ENCODE data around the gene TMC8. TPM values are rescaled to one million over a fixed set of nuclear protein-coding genes. Genes with fewer than 3 reads are reported as not detected.

The TMC8 gene
- total RNA-seq, 4 donors from 2014 or later = 10.0 to 66.8 (median 22.5) TPM

DNA sequence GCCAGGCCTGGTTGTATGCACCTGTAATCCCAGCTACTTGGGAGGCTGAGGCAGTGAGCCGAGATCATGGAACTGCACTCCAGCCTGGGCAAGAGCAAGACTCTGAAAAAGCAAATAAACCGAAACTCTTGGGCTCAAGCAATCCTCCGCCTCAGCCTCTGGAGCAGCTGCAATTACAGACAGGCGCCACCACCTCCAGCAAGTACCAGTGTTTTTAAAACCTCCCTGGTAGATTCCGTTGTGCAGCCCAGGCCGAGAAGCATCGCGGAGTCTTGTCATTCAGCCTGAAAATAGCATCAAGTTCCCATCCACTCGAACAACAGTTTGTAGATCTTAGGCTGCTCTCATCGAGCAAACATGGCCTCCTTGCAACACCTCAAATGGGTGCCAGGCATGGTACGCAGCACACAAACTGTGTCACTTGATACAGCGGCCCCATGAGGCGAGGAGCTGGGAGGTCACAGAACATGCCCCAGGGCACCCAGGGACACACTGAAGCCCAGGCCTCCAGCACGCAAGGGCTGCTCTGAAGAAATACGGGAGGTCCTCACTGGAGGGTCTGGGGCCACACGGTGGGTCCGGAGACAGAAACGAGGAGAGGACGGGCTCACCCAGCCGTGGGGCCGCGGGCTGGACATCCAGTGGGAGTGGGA is 20.1 kb upstream of the TMC8 start:
- Histone ChIP-seq H3K36me3 (peaks cover 0 to 46% (median 0%) of the 10 kb centered on the region in 3 donors), H3K27me3 (no peaks in the 10 kb centered on the region), H3K4me1 (peaks cover 0 to 13% (median 6%) of the 10 kb centered on the region in 4 donors), H3K4me3 (no peak overlapping the region), H3K9me3 (no peaks in the 10 kb centered on the region), H3K27ac (no peak overlapping the region)
- no peak for TF ChIP-seq POLR2A (IDR thresholded peaks at IDR 0.05)
- TF ChIP-seq, protein P1, sequence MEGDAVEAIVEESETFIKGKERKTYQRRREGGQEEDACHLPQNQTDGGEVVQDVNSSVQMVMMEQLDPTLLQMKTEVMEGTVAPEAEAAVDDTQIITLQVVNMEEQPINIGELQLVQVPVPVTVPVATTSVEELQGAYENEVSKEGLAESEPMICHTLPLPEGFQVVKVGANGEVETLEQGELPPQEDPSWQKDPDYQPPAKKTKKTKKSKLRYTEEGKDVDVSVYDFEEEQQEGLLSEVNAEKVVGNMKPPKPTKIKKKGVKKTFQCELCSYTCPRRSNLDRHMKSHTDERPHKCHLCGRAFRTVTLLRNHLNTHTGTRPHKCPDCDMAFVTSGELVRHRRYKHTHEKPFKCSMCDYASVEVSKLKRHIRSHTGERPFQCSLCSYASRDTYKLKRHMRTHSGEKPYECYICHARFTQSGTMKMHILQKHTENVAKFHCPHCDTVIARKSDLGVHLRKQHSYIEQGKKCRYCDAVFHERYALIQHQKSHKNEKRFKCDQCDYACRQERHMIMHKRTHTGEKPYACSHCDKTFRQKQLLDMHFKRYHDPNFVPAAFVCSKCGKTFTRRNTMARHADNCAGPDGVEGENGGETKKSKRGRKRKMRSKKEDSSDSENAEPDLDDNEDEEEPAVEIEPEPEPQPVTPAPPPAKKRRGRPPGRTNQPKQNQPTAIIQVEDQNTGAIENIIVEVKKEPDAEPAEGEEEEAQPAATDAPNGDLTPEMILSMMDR (IDR thresholded peaks at IDR 0.05) = no peak
- DNase-seq = no peak

DNA sequence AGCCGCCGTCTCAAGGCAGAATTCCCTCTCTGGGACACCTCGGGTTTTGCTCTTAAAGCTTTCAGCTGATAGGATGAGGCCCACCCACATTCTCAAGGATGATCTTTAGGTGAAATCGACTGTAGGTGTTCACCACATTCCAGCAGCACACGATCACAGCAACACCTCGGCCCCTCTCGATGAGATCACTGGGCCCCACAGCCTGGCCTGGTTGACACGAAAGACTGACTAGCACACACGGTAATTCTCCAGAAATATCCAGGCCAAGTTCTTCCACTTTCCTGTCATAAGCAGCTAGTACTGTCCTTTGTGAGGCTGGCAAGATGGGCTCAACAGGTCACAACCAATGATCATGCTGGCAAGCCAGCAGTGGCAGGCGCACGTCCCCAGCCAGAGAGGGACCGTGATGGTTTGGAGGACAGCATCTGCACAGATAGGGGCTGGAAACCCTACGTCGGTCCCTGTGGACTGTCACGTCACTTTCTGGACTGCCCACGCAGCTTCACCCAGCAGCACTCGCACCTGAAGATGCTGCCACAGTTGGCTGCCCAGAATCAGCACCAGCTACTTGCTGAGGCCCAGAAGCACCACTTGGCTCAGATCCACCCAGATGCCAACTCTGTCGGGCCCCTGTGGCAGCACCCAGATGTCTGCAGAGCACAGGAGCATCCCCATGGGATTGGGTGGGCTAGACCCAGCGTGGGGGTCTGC is 19.4 kb upstream of the TMC8 start:
- TF ChIP-seq, protein P1 (IDR thresholded peaks at IDR 0.05) = no peak
- TF ChIP-seq POLR2A (IDR thresholded peaks at IDR 0.05) = no peak
- Histone ChIP-seq H3K4me1 (peaks cover 0 to 13% (median 6%) of the 10 kb centered on the region in 4 donors), H3K27ac (no peak overlapping the region), H3K9me3 (no peaks in the 10 kb centered on the region), H3K27me3 (no peaks in the 10 kb centered on the region), H3K4me3 (no peak overlapping the region), H3K36me3 (peaks cover 0 to 46% (median 0%) of the 10 kb centered on the region in 3 donors)
- DNase-seq = no peak

DNA sequence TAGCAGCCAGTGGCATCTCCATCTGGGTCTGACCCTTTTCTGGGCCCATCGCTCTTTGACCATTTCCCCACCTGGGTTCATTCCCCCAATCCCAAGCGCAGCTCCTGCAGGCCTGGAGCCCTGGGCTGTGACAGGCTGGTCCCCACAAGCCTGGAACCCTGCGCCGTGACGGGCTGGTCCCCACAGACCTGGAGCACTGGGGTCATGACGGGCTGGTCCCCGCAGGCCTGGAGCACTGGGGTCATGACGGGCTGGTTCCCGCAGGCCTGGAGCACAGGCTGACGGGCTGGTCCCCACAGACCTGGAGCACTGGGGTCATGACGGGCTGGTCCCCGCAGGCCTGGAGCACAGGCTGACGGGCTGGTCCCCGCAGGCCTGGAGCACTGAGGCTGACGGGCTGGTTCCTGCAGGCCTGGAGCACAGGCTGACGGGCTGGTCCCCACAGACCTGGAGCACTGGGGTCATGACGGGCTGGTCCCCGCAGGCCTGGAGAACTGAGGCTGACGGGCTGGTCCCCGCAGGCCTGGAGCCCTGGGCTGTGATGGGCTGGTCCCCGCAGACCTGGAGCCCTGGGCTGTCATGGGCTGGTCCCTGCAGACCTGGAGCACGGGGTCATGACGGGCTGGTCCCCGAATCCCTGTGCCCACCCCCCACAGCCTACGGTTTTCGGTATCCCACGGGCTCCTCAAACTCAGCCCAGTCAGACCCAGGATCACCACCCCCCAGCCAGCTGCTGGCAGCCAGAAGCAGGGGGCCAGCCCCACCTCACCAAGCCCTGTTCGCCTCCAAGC is 18.6 kb upstream of the TMC8 start:
- H3K36me3 ChIP-seq = peaks cover 0 to 46% (median 0%) of the 10 kb centered on the region in 3 donors
- H3K4me3 ChIP-seq = no peak overlapping the region
- no peaks in the 10 kb centered on the region for H3K27me3 ChIP-seq
- no peak for DNase-seq
- TF ChIP-seq, protein P1 (IDR thresholded peaks at IDR 0.05) = no peak
- no peak for TF ChIP-seq POLR2A (IDR thresholded peaks at IDR 0.05)
- H3K27ac ChIP-seq = peak overlapping the region in 1 of 4 donors; percentile 66
- H3K4me1 ChIP-seq = peaks cover 0 to 13% (median 6%) of the 10 kb centered on the region in 4 donors
- no peaks in the 10 kb centered on the region for H3K9me3 ChIP-seq

DNA sequence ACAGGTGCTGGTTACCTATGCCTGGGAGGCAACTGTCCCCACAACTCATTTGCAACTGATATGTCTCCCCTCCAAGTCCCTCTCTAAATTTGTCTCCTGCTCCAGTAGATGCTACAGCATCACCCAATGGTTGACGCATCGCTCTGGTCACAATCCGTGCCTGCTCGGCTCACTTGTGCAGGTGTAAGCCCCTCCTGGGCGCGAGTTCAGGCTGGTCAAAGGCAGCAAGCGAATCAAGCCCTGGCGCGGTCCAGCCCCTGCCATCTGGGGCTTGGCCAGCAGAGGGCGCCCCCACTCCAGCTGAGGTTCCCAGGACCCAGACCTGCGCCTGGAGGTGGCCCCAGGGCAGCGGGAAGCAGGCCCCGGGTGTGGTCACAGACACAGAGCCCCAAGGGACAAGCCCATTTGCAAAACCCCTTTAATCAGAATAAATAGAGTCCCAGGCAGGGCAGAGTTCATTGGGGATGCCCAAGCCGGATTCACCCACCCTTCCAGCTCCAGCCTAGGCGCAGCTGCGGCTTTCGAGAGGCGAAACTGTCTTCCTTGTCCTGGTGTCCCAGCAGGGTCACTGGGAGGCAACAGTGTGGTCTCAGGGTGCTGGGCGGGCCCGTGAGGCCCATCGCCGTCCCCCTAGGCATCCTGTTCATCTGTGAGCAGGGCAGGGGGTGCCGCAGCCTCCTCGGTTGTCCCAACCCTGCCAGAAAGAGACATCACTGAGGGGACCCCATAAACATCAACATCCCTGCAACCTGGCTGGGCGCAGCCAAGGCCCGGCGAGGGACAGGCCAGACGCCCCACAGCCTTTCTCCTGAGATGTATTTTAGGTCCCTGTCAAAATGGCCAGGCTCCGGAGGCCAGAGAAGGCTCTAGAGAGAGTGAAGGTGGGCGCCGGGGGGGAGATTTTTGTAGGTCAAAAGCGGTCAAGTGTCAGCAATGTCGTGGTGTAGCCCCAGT is 17.8 kb upstream of the TMC8 start:
- H3K4me3 ChIP-seq = no peak overlapping the region
- peak overlapping the region in 1 of 4 donors; percentile 66 for H3K27ac ChIP-seq
- H3K9me3 ChIP-seq = no peaks in the 10 kb centered on the region
- peak; percentile 82 to 93 (median 88) for DNase-seq
- H3K36me3 ChIP-seq = peaks cover 0 to 46% (median 0%) of the 10 kb centered on the region in 3 donors
- peaks cover 0 to 14% (median 10%) of the 10 kb centered on the region in 4 donors for H3K4me1 ChIP-seq
- no peaks in the 10 kb centered on the region for H3K27me3 ChIP-seq
- TF ChIP-seq, protein P1 (IDR thresholded peaks at IDR 0.05) = peak; percentile 98 to 99 (median 98)
- TF ChIP-seq POLR2A (IDR thresholded peaks at IDR 0.05) = no peak

Measured in Peyer's patch (tissue), 4 donors.